Prostate gland (tissue), 2 donors: Measurements from ENCODE around the gene RNASE3. TPM values are rescaled to one million over a fixed set of nuclear protein-coding genes. Genes with fewer than 3 reads are reported as not detected.

Experiments used
- DNase-seq: peaks from one replicate; pipeline ENCODE4 v3.0.0-alpha.2; 2019; ENCODE audit warnings: low spot score
- H3K27ac ChIP-seq, 2 donors: fragments of 200-600 bp; sonication (generic); 2 replicates each; pipeline ENCODE4 v1.5.1; 2017 to 2019
- H3K27me3 ChIP-seq: fragments of 200-600 bp; sonication (generic); replicated peaks from 2 replicates; pipeline ENCODE4 v1.5.1; 2019; ENCODE audit not compliant: insufficient read depth
- H3K36me3 ChIP-seq, 2 donors: fragments of 200-600 bp; sonication (generic); 1 replicate in 1 of 2; 2 replicates in 1 of 2; pipeline versions ENCODE4 v1.5.1 to v1.8.1; 2017 to 2019
- H3K4me1 ChIP-seq: fragments of 200-600 bp; sonication (generic); replicated peaks from 2 replicates; pipeline ENCODE4 v1.5.1; 2019
- H3K4me3 ChIP-seq, 2 donors: fragments of 200-600 bp; sonication (generic); 2 replicates each; pipeline ENCODE4 v1.5.1; 2017 to 2019
- H3K9me3 ChIP-seq: fragments of 200-600 bp; sonication (generic); 2 replicates; pipeline ENCODE4 v1.5.1; 2017
- POLR2A ChIP-seq: fragments of 450-650 bp; IDR thresholded peaks from one replicate; pipeline ENCODE4 v1.6.1; 2016; ENCODE audit warnings: antibody characterized with exemption, mild to moderate bottlenecking
- POLR2AphosphoS5 ChIP-seq: sonication (generic); formaldehyde crosslinking; IDR thresholded peaks from one replicate; pipeline ENCODE4 v1.6.1; 2017; ENCODE audit warnings: antibody characterized with exemption
- WGBS: methylation state at CpG from one replicate; pipeline ENCODE4 v1.1.5; 2018; 5-methylcytosine and 5-hydroxymethylcytosine counted together
- intact Hi-C: fragments of 100-400 bp; cut with DNase I; formaldehyde crosslinking; loops from one replicate; pipeline ENCODE4 v1.14.2; 2022
- total RNA-seq, 2 donors: library from RNA; depleted of rRNA; stranded (reverse); fragments of >200 nt; gene quantifications; one replicate each; pipeline ENCODE4 v1.1.0, GENCODE V29; 2016
- TF ChIP-seq, protein P1 (sequence below), 4 experiments: fragments of 200-600 bp in 2 of 4; fragments of 450-650 bp in 2 of 4; sonication (generic) in 2 of 4; IDR thresholded peaks; 1 replicate in 3 of 4; 2 replicates in 1 of 4; pipeline ENCODE4 v1.5.1; 2016 to 2019; ENCODE audit warnings: antibody characterized with exemption in 4 of 4, mild to moderate bottlenecking in 2 of 4, moderate library complexity in 2 of 4

Gene RNASE3
- total RNA-seq, 2 donors from 2014 or later = not detected

DNA sequence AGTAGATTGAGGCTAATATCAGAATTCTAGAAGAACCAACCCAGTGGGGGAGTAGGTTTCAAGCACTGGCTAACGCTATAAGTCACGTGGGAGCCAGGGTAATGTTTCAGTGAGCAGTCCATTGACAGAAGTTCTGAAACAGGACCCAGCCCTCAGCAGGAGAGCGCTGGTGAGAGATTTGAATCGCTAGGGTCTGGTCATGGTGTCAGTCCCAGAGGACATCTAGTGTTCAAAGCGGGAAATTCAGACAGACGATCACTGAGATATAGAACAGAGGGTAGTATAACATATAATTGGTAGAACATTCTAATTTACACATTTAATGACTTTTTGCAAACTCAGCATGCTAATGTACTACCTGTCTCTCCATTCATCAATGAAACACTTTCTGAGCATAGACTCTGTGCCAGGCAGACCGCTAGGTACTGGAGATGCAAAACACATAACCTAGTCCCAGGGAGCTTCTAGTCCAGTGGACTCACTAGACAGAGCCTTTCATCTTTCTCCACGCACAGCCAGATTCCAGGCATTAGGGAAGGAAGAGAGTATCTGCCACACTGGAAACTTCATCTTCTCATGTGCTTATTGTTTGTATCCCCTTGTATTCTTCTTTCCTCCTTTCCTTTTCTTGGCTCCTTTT, 35.4 kb upstream of the RNASE3 start:
- H3K4me3 ChIP-seq = no peak overlapping the region
- no peaks in the 10 kb centered on the region for H3K9me3 ChIP-seq
- DNase-seq = peak; percentile 61
- H3K4me1 ChIP-seq = no peaks in the 10 kb centered on the region
- WGBS = 12% methylated on average over 8 of the region's 8 CpGs
- H3K27ac ChIP-seq = no peak overlapping the region
- H3K36me3 ChIP-seq = no peaks in the 10 kb centered on the region
- TF ChIP-seq, protein P1, sequence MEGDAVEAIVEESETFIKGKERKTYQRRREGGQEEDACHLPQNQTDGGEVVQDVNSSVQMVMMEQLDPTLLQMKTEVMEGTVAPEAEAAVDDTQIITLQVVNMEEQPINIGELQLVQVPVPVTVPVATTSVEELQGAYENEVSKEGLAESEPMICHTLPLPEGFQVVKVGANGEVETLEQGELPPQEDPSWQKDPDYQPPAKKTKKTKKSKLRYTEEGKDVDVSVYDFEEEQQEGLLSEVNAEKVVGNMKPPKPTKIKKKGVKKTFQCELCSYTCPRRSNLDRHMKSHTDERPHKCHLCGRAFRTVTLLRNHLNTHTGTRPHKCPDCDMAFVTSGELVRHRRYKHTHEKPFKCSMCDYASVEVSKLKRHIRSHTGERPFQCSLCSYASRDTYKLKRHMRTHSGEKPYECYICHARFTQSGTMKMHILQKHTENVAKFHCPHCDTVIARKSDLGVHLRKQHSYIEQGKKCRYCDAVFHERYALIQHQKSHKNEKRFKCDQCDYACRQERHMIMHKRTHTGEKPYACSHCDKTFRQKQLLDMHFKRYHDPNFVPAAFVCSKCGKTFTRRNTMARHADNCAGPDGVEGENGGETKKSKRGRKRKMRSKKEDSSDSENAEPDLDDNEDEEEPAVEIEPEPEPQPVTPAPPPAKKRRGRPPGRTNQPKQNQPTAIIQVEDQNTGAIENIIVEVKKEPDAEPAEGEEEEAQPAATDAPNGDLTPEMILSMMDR (IDR thresholded peaks at IDR 0.05) = peak; percentile 28 to 88 (median 80)
- TF ChIP-seq POLR2AphosphoS5 (peak; percentile 49), POLR2A (no peak)
- intact Hi-C loops = loop anchor here (5.0 to 10.0 kb wide), 3 partner anchors 117 to 189 kb away; partner anchors contain the start of gene RNASE7
- no peaks in the 10 kb centered on the region for H3K27me3 ChIP-seq

DNA sequence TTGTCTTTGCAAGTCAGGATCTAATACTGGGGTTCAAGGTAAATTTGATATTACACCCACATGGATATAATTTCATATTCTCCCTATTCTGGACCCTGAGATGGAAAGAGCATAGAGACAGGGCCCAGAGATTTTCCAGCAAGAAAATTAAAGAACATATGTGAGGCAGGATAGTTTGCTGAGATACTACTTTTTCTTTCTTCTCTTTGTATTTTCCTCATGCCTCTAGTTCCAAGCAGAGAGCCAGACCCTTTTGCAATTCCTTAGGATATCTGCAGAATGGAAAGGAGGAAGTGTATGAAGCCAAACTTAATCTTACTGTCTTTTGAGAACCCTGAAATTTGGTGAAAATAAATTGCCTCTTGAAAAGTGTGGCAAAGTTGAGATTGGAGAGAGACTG, 34.0 kb upstream of the RNASE3 start:
- no peak for DNase-seq
- intact Hi-C loops = loop anchor here (5.0 to 10.0 kb wide), 3 partner anchors 115 to 188 kb away; partner anchors contain the start of gene RNASE7
- Histone ChIP-seq H3K27ac (no peak overlapping the region), H3K9me3 (no peaks in the 10 kb centered on the region), H3K4me1 (no peaks in the 10 kb centered on the region), H3K36me3 (no peaks in the 10 kb centered on the region), H3K27me3 (no peaks in the 10 kb centered on the region), H3K4me3 (no peak overlapping the region)
- TF ChIP-seq POLR2A = no peak
- TF ChIP-seq, protein P1 (IDR thresholded peaks at IDR 0.05) = no peak
- TF ChIP-seq POLR2AphosphoS5 = no peak

DNA sequence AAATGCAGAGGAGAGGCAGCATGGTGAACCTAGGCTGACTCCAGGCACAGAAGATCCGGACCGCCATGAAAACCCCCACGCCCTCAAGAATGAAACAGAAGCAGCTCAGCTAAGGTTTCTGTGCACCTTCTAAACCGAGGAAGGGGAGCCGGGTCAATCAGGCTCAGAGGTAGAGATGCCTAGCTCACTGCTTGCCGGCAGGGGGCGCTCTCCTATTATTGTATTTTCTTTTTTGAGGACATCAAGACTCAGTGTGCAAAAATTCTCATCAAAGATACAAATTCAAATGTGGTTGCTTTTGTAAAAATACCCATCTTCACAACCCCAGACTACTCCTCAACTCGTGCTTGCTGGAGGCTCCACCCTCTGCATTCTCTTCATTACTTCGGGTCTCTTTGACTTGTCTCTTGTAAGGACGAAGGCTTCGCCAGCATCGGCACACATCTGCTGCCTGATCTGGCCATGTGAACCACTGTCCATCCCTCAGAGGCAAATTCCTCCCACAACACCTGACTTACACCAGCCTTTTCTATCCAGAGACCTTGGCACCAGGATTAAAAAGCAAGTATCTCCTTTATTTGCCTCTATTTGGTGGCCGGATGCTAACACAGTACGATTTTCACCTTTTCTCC, 33.4 kb upstream of the RNASE3 start:
- no peaks in the 10 kb centered on the region for H3K36me3 ChIP-seq
- intact Hi-C loops = loop anchor here (5.0 to 10.0 kb wide), 3 partner anchors 115 to 187 kb away; partner anchors contain the start of gene RNASE7
- H3K4me1 ChIP-seq = no peaks in the 10 kb centered on the region
- 24% methylated on average over 14 of the region's 14 CpGs for WGBS
- H3K4me3 ChIP-seq = no peak overlapping the region
- TF ChIP-seq, protein P1 (IDR thresholded peaks at IDR 0.05) = peak; percentile 77 to 96 (median 78)
- TF ChIP-seq POLR2A = no peak
- H3K27me3 ChIP-seq = no peaks in the 10 kb centered on the region
- H3K9me3 ChIP-seq = no peaks in the 10 kb centered on the region
- peak; percentile 58 for DNase-seq
- no peak overlapping the region for H3K27ac ChIP-seq

DNA sequence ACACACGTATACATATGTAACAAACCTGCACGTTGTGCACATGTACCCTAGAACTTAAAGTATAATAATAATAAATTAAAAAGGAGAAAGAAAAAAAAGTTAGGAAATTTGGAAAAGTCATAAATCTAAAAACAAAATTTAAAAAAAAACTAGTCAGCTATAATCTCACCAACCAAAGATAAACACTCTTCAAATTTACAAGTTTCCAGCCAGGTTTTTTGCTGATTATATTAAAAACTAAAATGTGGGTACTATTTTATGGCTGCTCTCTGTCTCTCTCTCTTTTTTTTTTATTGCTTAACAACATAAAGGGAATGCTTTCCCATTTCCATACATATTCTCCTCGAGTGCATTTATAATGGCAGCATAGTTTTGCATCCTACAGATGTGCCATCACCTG, 25.0 kb upstream of the RNASE3 start:
- intact Hi-C loops = no loop called here
- H3K4me3 ChIP-seq = no peak overlapping the region
- H3K27me3 ChIP-seq = no peaks in the 10 kb centered on the region
- H3K4me1 ChIP-seq = no peaks in the 10 kb centered on the region
- no peak for DNase-seq
- TF ChIP-seq, protein P1 (IDR thresholded peaks at IDR 0.05) = no peak
- TF ChIP-seq POLR2AphosphoS5 (no peak), POLR2A (no peak)
- H3K9me3 ChIP-seq = no peaks in the 10 kb centered on the region
- H3K36me3 ChIP-seq = no peaks in the 10 kb centered on the region
- 79% methylated on average over 3 of the region's 3 CpGs for WGBS
- H3K27ac ChIP-seq = no peak overlapping the region

DNA sequence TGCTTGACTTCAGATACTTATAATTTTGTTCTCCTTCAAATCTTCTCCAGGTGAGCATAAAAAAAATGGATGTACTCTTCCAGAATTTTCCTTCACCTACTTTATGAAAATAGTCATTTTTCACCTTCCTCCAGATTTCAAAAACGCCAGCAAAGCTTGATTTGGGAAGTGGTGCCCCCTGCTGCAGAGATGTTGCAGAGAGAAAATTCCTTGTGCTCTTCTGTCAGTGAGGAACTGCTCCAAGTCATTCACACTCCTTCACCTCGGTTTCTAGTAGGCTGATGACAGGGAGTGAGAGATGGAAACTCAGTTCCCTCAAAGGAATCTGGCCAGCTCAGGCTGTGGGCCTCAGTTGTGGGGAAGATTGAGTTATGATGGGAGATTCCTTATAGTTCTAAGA, 24.2 kb upstream of the RNASE3 start:
- H3K27ac ChIP-seq = no peak overlapping the region
- intact Hi-C loops = no loop called here
- H3K36me3 ChIP-seq = no peaks in the 10 kb centered on the region
- 3% methylated on average over 2 of the region's 2 CpGs for WGBS
- no peak overlapping the region for H3K4me3 ChIP-seq
- DNase-seq = no peak
- H3K4me1 ChIP-seq = no peaks in the 10 kb centered on the region
- TF ChIP-seq, protein P1 (IDR thresholded peaks at IDR 0.05) = peak in 1 of 4 experiments; percentile 3
- no peak for TF ChIP-seq POLR2AphosphoS5
- no peaks in the 10 kb centered on the region for H3K27me3 ChIP-seq
- no peaks in the 10 kb centered on the region for H3K9me3 ChIP-seq
